Retinal pigment epithelial cell (primary cell): ENCODE data around the gene CEMIP.

Source experiments
- DNase-seq: peaks from one replicate; pipeline ENCODE4 v3.0.0-alpha.2; 2010; ENCODE audit warnings: low read depth
- H3K4me3 ChIP-seq: 2 replicates; pipeline ENCODE4 v1.5.1; 2011; ENCODE audit warnings: mild to moderate bottlenecking, low read length, control low read depth, moderate library complexity
- CTCF ChIP-seq: conservative IDR thresholded peaks from 2 replicates; pipeline ENCODE4 v1.5.1; 2011; ENCODE audit warnings: low read depth, low read length, control low read depth, inconsistent platforms

The CEMIP gene

GRCh38 chr15:80830677-80831076 is 51.5 kb downstream of the CEMIP start:
- no peak for DNase-seq
- no peak for TF ChIP-seq CTCF
- H3K4me3 ChIP-seq = no peak overlapping the region

GRCh38 chr15:80831192-80831591 is 52.0 kb downstream of the CEMIP start:
- no peak for DNase-seq
- H3K4me3 ChIP-seq = no peak overlapping the region
- no peak for TF ChIP-seq CTCF

GRCh38 chr15:80831606-80832224 is 52.5 kb downstream of the CEMIP start:
- no peak overlapping the region for H3K4me3 ChIP-seq
- no peak for TF ChIP-seq CTCF
- DNase-seq = no peak

- no peak overlapping the region for H3K4me3 ChIP-seq
- no peak for DNase-seq
- TF ChIP-seq CTCF = no peak
Measured at GRCh38 chr15:80832686-80833085, 53.5 kb downstream of the CEMIP start.

GRCh38 chr15:80834402-80834801 is 55.2 kb downstream of the CEMIP start:
- no peak for DNase-seq
- no peak overlapping the region for H3K4me3 ChIP-seq
- TF ChIP-seq CTCF = no peak

- DNase-seq = no peak
- H3K4me3 ChIP-seq = no peak overlapping the region
Measured at GRCh38 chr15:80834906-80835305, 55.7 kb downstream of the CEMIP start.

More at GRCh38 chr15:80834906-80835305, 55.7 kb downstream of the CEMIP start:
- TF ChIP-seq CTCF = no peak
